K562 (cell line): ENCODE results near the gene EPHA4. TPM values are rescaled to one million over a fixed set of nuclear protein-coding genes. Genes with fewer than 3 reads are reported as not detected.

ENCODE experiments used
- ATAC-seq: fragments of 200-7000 bp; cut with Tn5 transposase; 3 replicates; pipeline ENCODE4 v1.9.1; 2020; ENCODE audit warnings: moderate library complexity
- BruUV-seq: library from RNA; stranded (reverse); fragments of 400-500 nt; replicated peaks from 2 replicates; lab custom pipeline; 2021; lab: Mats Ljungman, UMichigan
- CTCF ChIA-PET: fragments of 300-600 bp; formaldehyde crosslinking; extraction: SDS; loops from one replicate; lab custom pipeline; 2021; ENCODE audit warnings: low intra/inter-chr PET ratio; lab: Yijun Ruan, JAX
- POLR2A ChIA-PET: fragments of 300-600, 350-650 bp; sonication (Branson Sonifier 250); formaldehyde crosslinking; extraction: SDS; loops from one replicate; lab custom pipeline; 2021; ENCODE audit warnings: antibody characterized with exemption, inconsistent platforms; lab: Yijun Ruan, JAX
- DNase-seq, 4 experiments: peaks; one replicate each; pipeline versions ENCODE4 v3.0.0 to v3.0.0-alpha.2; 2011 to 2018; ENCODE audit warnings: low spot score in 3 of 4, mixed read lengths in 3 of 4; ENCODE audit errors: extremely low read depth in 1 of 4
- FAIRE-seq: peaks from 2 replicates; lab custom pipeline; 2011; peaks lifted over from hg19 to GRCh38; lab: Jason Lieb, UNC
- H2AFZ ChIP-seq: 2 replicates; pipeline ENCODE4 v1.6.0; 2011; ENCODE audit warnings: low read depth, low read length, control low read depth, inconsistent platforms
- H3K27ac ChIP-seq: fragments of 200-600 bp; 3 replicates; pipeline ENCODE4 v1.8.0; 2011; ENCODE audit warnings: low read depth, mild to moderate bottlenecking, control low read depth, inconsistent platforms, low read length, moderate library complexity, mixed read lengths; ENCODE audit errors: extremely low read depth
- H3K27me3 ChIP-seq, 2 experiments: fragments of 300-600 bp in 1 of 2; 2 replicates in 1 of 2; 3 replicates in 1 of 2; pipeline versions ENCODE4 v1.6.0 to v1.8.0; 2011; ENCODE audit warnings: inconsistent platforms in 2 of 2, low read length in 2 of 2, mild to moderate bottlenecking in 1 of 2, mixed read lengths in 1 of 2, moderate library complexity in 1 of 2; ENCODE audit not compliant: control insufficient read depth in 2 of 2, insufficient read depth in 2 of 2
- H3K36me3 ChIP-seq: fragments of 300-600 bp; 3 replicates; pipeline ENCODE4 v1.8.0; 2011; ENCODE audit warnings: mild to moderate bottlenecking, low read length, inconsistent platforms; ENCODE audit not compliant: control insufficient read depth, insufficient read depth
- H3K4me1 ChIP-seq, 2 experiments: fragments of 200-600 bp in 1 of 2; replicated peaks in 1 of 2; 2 replicates in 1 of 2; 3 replicates in 1 of 2; pipeline versions ENCODE4 v1.5.1 to v1.8.0; 2011; ENCODE audit warnings: inconsistent platforms in 2 of 2, low read length in 2 of 2, mild to moderate bottlenecking in 1 of 2, mixed read lengths in 1 of 2, moderate library complexity in 1 of 2; ENCODE audit not compliant: control insufficient read depth in 2 of 2, insufficient read depth in 2 of 2
- H3K4me2 ChIP-seq: 2 replicates; pipeline ENCODE4 v1.6.1; 2011; ENCODE audit warnings: low read length, control low read depth, inconsistent platforms, mixed read lengths; ENCODE audit not compliant: insufficient read depth
- H3K4me3 ChIP-seq: fragments of 200-600 bp; sonication (generic), shearing (Covaris generic); 2 replicates; pipeline ENCODE4 v1.5.1; 2016; ENCODE audit warnings: control low read depth, inconsistent platforms
- H3K79me2 ChIP-seq: fragments of 200-600 bp; 3 replicates; pipeline ENCODE4 v1.8.0; 2011; ENCODE audit warnings: low read length, inconsistent platforms; ENCODE audit not compliant: control insufficient read depth, insufficient read depth
- H3K9ac ChIP-seq, 2 experiments: 2 replicates each; pipeline versions ENCODE4 v1.6.0 to v1.6.1; 2011; ENCODE audit warnings: low read depth in 2 of 2, low read length in 2 of 2, control low read depth in 1 of 2, inconsistent platforms in 1 of 2, mild to moderate bottlenecking in 1 of 2, mixed read lengths in 1 of 2; ENCODE audit not compliant: insufficient read depth in 1 of 2
- H3K9me1 ChIP-seq: one replicate; pipeline ENCODE4 v1.6.0; 2011; ENCODE audit warnings: inconsistent platforms, mild to moderate bottlenecking, low read length, moderate library complexity; ENCODE audit not compliant: control insufficient read depth, insufficient read depth
- H3K9me3 ChIP-seq: replicated peaks from 2 replicates; pipeline ENCODE4 v1.5.1; 2011; ENCODE audit warnings: low read depth, low read length, inconsistent platforms; ENCODE audit not compliant: control insufficient read depth, insufficient read depth
- H4K20me1 ChIP-seq: replicated peaks from 2 replicates; pipeline ENCODE4 v1.6.1; 2011; ENCODE audit warnings: low read length, inconsistent platforms, mixed read lengths; ENCODE audit not compliant: control insufficient read depth, insufficient read depth
- EHMT2 ChIP-seq: fragments of 450-650 bp; IDR thresholded peaks from 2 replicates; pipeline ENCODE4 v1.6.1; 2018; ENCODE audit warnings: antibody characterized with exemption
- GATAD2A ChIP-seq: fragments of 450-650 bp; IDR thresholded peaks from 2 replicates; pipeline ENCODE4 v1.6.1; 2017
- GTF3C2 ChIP-seq: IDR thresholded peaks from 3 replicates; pipeline ENCODE4 v1.6.1; 2011; ENCODE audit warnings: borderline replicate concordance, mild to moderate bottlenecking, moderate library complexity; ENCODE audit not compliant: insufficient read length; ENCODE audit errors: extremely low read depth
- HDAC1 ChIP-seq, 2 experiments: fragments of 450-650 bp; IDR thresholded peaks; 2 replicates each; pipeline ENCODE4 v1.6.1; 2016 to 2017; ENCODE audit warnings: inconsistent platforms in 1 of 2, mild to moderate bottlenecking in 1 of 2, moderate library complexity in 1 of 2
- KHSRP ChIP-seq: fragments of 450-650 bp; IDR thresholded peaks from 2 replicates; pipeline ENCODE4 v1.6.1; 2017
- PML ChIP-seq: IDR thresholded peaks from 2 replicates; pipeline ENCODE4 v1.6.1; 2012; ENCODE audit warnings: low read length, inconsistent platforms
- POLR2A ChIP-seq: fragments of 450-650 bp; conservative IDR thresholded peaks from 2 replicates; pipeline ENCODE4 v1.6.1; 2016
- POLR2AphosphoS2 ChIP-seq: IDR thresholded peaks from 2 replicates; pipeline ENCODE4 v1.6.1; 2012; ENCODE audit warnings: low read length, improper control_type of control experiment
- PREB ChIP-seq: sonication (generic); formaldehyde crosslinking; IDR thresholded peaks from 2 replicates; pipeline ENCODE4 v1.8.1; 2023; ENCODE audit warnings: mild to moderate bottlenecking, missing genetic modification reagents
- RREB1 ChIP-seq: fragments of 250-450 bp; sonication (Bioruptor Pico); IDR thresholded peaks from 2 replicates; pipeline ENCODE4 v1.4.0; 2020
- SMARCB1 ChIP-seq: IDR thresholded peaks from 2 replicates; pipeline ENCODE4 v1.6.1; 2011; ENCODE audit warnings: improper control_type of control experiment, low read depth; ENCODE audit not compliant: insufficient read length
- SRSF3 ChIP-seq: fragments of 200-400 bp; formaldehyde crosslinking; IDR thresholded peaks from 2 replicates; pipeline ENCODE4 v1.6.1; 2016; ENCODE audit warnings: mild to moderate bottlenecking, low read length, moderate library complexity; ENCODE audit not compliant: insufficient read depth
- TCF7 ChIP-seq: sonication (generic); IDR thresholded peaks from 2 replicates; pipeline ENCODE4 v1.6.1; 2016; ENCODE audit warnings: antibody characterized with exemption, borderline replicate concordance
- ZNF133 ChIP-seq: fragments of 250-450 bp; sonication (Bioruptor Pico); IDR thresholded peaks from 2 replicates; pipeline ENCODE4 v1.4.0; 2020; ENCODE audit warnings: mild to moderate bottlenecking
- ZNF408 ChIP-seq: fragments of 250-450 bp; sonication (Bioruptor Pico); IDR thresholded peaks from 2 replicates; pipeline ENCODE4 v1.4.0; 2020; ENCODE audit warnings: low read depth, mild to moderate bottlenecking, moderate library complexity
- ZZZ3 ChIP-seq: fragments of 450-650 bp; IDR thresholded peaks from 2 replicates; pipeline ENCODE4 v1.6.1; 2016; ENCODE audit warnings: antibody characterized with exemption, mild to moderate bottlenecking, moderate library complexity
- WGBS: fragments of 100-300 bp; shearing (Covaris generic); methylation state at CpG from one replicate; pipeline ENCODE4 v1.1.6; 2016; ENCODE audit warnings: low coverage, mixed read lengths; ENCODE audit not compliant: insufficient coverage; ENCODE audit errors: missing lambda C conversion rate; 5-methylcytosine and 5-hydroxymethylcytosine counted together
- in situ Hi-C: fragments of 300-500 bp; cut with MboI; formaldehyde crosslinking; loops from 4 replicates; pipeline ENCODE4 v1.15.0; 2018; ENCODE audit warnings: inconsistent platforms, mixed read lengths
- intact Hi-C: fragments of 100-400 bp; cut with micrococcal nuclease; formaldehyde crosslinking; loops from 2 replicates; pipeline ENCODE4 v1.14.2; 2022
- polyA plus RNA-seq, 8 experiments: library from polyadenylated mRNA; depleted of rRNA in 4 of 8; stranded (reverse) in 5 of 8; unstranded in 3 of 8; fragments of >200 nt; fragmentation: Nextera tagmentation in 2 of 8; fragmentation: Illumina TruSeq in 1 of 8; extraction: Ambion mirVana in 2 of 8; extraction: Trizol in 1 of 8; gene quantifications; 2 replicates each; pipeline versions ENCODE4 v1.2.1 to v1.2.3, GENCODE V29; 2011 to 2014; ENCODE audit warnings: inconsistent platforms in 1 of 8, missing spikeins in 1 of 8
- total RNA-seq, 7 experiments: library from RNA; depleted of rRNA in 6 of 7; stranded (reverse); fragments of >200 nt in 6 of 7; fragmentation: Illumina TruSeq in 2 of 7; extraction: Trizol in 2 of 7; gene quantifications; 2 replicates each; pipeline versions ENCODE4 v1.2.1 to v1.2.3, GENCODE V29; 2011 to 2021; ENCODE audit warnings: low replicate concordance in 1 of 7

The EPHA4 gene
- total and polyA plus RNA-seq, 9 of the 15 experiments (the other 6 are each of a cell fraction or from before 2014, with no cell fraction given) = 0.07 to 0.09 (median 0.07) TPM; not detected in 6

- H3K9ac ChIP-seq = no peak overlapping the region
- H3K4me1 ChIP-seq = no peaks in the 10 kb centered on the region
- BruUV-seq = no TSS peak
- no peaks in the 10 kb centered on the region for H3K79me2 ChIP-seq
- H3K27me3 ChIP-seq = no peaks in the 10 kb centered on the region
- no peaks in the 10 kb centered on the region for H4K20me1 ChIP-seq
- H2AFZ ChIP-seq = no peak overlapping the region
- H3K36me3 ChIP-seq = no peaks in the 10 kb centered on the region
- H3K9me3 ChIP-seq = no peaks in the 10 kb centered on the region
- DNase-seq (no peak), FAIRE-seq (no peak), ATAC-seq (no peak)
- no peak overlapping the region for H3K27ac ChIP-seq
- H3K9me1 ChIP-seq = no peaks in the 10 kb centered on the region
- CTCF ChIA-PET = no interaction called here
- H3K4me2 ChIP-seq = no peak overlapping the region
- in situ Hi-C loops = no loop called here
- POLR2A ChIA-PET = no interaction called here
- intact Hi-C loops = no loop called here
- no peak overlapping the region for H3K4me3 ChIP-seq
- 0% methylated on average over 1 of the region's 1 CpG for WGBS
- no peak for TF ChIP-seq EHMT2
- TF ChIP-seq TCF7 = no peak
- TF ChIP-seq PREB (CRISPR knock-in tag) = no peak
- TF ChIP-seq GATAD2A = no peak
- TF ChIP-seq ZZZ3 = no peak
- no peak for TF ChIP-seq POLR2AphosphoS2
- TF ChIP-seq GTF3C2 = no peak
- no peak for TF ChIP-seq ZNF408 (CRISPR knock-in tag)
- TF ChIP-seq SRSF3 = no peak
- no peak for TF ChIP-seq KHSRP
- TF ChIP-seq RREB1 (CRISPR knock-in tag) = no peak
- TF ChIP-seq HDAC1 (IDR thresholded peaks at IDR 0.05) = no peak
- TF ChIP-seq ZNF133 (CRISPR knock-in tag) = no peak
- TF ChIP-seq PML = no peak
- TF ChIP-seq SMARCB1 = no peak
- no peak for TF ChIP-seq POLR2A
These were observed 128.5 kb downstream of the EPHA4 start for GRCh38 chr2:221443645-221444044.
